Cardiac septum (tissue), 1 donor: Measurements from ENCODE around the gene SLC9A4. TPM values are rescaled to one million over a fixed set of nuclear protein-coding genes. Genes with fewer than 3 reads are reported as not detected.

ENCODE experiments used
- DNase-seq: peaks from one replicate; pipeline ENCODE4 v3.0.0-alpha.2; 2020; ENCODE audit warnings: low spot score
- intact Hi-C: fragments of 100-400 bp; cut with DNase I; formaldehyde crosslinking; loops from one replicate; pipeline ENCODE4 v1.14.0; 2022
- total RNA-seq: library from RNA; stranded (reverse); fragmentation: NEBNext Ultra II Directional; extraction: Animal tissue kit (Norgen Biotek cat#: 25700); gene quantifications from one replicate; pipeline ENCODE4 v1.2.1, GENCODE V29; 2021
- donor health status: DM: no; HTN: no; CAD: no.

The SLC9A4 gene
- total RNA-seq, 1 donor from 2014 or later, result not detected

DNA sequence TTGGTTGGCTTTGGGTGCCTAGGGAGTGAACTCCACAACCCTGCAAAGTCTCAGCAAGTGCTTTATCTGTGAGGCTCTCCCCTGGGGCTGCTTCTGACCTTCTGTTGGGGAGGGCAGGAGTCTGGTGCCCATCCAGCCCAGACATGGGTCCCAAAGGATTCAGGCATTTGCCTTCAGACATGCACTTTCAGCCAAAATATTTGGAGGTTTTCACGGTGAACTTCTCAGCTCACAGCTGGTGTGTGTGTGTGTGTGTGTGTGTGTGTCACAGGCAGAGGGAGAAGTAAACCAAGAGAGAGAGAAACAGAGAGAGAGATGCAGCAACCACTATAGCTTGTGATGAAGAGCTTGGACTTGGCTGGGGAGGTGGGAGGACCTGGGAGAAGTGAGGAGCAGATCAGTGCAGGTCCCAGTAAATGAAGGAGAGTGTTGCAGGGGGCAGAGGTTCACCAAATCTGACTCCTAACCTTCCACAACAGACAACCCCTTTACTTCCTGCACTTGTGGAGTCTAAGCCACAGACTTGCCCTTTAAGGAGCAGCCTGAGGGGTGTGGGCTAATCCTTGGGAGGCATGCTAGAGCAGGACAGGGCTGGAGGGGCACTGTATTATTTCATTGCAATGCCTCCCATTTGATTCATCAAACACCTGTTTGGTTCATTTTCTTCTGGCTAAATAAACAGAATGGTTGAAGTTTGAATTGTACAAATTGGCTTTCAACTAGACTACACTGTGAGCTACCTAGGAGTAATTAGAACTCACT is 14.1 kb downstream of the SLC9A4 start:
- intact Hi-C loops, result no loop called here
- DNase-seq, result no peak

GRCh38 chr2:102487761-102488462 is 14.9 kb downstream of the SLC9A4 start:
- intact Hi-C loops, result no loop called here
- no peak for DNase-seq

DNA sequence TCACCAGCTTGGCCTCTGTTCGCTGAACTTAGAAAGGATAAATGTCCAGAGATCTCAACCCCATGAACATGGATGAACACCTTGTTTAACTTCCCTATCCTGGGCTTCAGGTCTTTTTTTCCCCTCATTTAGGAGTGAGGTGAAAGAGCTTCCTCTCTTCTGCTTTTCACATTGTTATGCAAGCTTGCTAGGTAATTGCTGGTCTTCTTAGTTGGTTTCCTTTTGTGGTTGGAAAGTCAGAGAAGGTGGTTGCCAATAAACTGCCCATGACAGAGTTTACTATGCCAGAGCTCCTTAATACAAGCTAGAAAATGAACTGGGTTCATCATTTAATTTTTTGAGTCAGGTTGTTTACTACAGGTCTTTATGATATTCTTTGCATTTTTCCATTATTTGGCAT is 16.6 kb downstream of the SLC9A4 start:
- no peak for DNase-seq
- intact Hi-C loops, result no loop called here

GRCh38 chr2:102492006-102492405 is 19.0 kb downstream of the SLC9A4 start:
- intact Hi-C loops, result no loop called here
- DNase-seq, result no peak

DNA sequence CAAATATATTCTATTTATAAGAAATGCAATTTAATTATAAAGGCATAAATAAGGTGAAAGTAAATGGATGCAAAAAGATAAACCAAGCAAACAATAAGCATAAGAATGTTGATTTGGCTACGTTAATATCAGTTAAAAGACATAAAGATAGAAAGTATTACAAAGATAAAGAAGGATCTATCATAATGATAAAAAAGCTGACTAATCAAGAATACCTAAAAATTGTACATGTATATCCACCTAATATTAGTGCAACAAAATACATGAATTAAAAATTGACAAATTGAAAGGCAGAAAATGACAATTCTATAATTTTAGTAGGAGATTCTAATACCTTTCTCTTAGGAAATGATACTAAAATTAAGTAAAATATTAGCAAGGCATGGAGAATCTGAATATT is 21.5 kb downstream of the SLC9A4 start:
- intact Hi-C loops, result no loop called here
- no peak for DNase-seq

DNA sequence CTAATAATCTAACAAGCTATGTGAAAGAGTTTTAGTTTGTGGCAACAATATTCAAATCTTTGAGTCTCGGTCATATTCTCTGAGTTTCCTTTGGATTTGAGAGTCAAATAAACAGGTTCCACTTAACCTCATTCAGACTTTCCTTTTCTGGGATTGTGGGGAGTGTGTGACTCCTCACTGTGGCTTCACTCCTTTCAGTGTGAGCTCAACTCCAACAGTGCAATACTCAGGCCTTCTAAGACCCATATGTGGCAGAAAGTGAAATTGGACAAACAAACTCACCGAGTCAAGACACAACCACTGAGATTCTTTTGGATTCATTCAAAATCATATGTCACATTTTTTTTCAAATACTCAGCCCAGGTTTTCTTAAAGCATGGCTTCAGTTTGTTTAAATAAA is 25.4 kb downstream of the SLC9A4 start:
- no peak for DNase-seq
- intact Hi-C loops, result no loop called here

DNA sequence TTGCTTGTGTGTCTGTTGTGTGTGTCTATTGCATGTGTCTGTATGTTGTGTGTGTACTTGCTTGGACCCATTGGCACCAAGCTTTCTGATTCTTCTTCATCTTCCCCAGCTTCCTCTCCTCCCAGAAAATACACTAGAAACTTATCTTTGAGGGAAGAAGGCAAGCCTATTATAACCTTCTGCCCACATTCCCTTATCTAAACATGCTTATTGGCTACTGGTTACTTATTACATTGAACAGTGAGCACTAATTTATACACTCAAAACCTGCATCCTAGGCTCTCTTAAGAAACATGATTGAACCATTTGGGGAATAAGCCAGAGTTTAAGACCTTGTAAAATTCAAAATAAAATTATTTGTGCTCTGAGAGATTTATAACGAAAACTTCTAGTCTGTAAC is 26.5 kb downstream of the SLC9A4 start:
- intact Hi-C loops, result no loop called here
- DNase-seq, result no peak

- intact Hi-C loops, result no loop called here
Measured at GRCh38 chr2:102502576-102502975, 29.6 kb downstream of the SLC9A4 start.

DNA sequence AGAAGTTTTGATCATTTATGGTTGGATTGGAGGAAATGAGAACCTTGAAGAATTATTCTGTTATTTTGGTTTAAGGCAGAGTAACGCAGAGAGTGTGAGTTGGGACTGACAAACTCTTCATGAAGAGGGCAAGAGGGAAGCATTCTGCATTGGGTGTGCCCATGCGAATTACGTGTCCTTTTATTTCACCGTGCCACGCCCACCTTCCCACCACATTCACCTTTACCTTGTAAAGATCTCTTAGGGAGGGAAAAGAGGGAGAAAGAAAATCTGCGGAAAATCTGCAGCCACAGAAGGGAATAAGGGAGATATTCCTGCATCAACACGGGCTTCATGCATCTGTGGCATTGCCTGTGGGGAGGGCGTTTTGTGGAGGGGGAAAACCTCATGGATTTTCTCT is 31.8 kb downstream of the SLC9A4 start:
- intact Hi-C loops, result no loop called here
- DNase-seq, result no peak

More at GRCh38 chr2:102502576-102502975, 29.6 kb downstream of the SLC9A4 start:
- no peak for DNase-seq

DNA sequence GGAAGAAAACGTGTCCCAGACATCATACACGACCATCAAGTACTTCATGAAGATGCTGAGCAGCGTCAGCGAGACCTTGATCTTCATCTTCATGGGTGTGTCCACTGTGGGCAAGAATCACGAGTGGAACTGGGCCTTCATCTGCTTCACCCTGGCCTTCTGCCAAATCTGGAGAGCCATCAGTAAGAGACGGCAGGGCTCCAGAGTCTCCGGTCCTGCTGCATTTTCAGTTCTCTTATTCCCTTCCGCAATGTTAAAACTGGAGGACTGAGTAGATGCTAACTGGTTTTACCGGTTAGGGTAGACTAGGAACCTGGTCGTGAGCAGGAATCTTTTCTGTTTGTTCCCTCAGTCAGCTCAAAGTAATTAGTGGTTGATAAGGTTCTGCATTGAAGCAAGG is 32.3 kb downstream of the SLC9A4 start:
- no peak for DNase-seq
- intact Hi-C loops, result no loop called here

DNA sequence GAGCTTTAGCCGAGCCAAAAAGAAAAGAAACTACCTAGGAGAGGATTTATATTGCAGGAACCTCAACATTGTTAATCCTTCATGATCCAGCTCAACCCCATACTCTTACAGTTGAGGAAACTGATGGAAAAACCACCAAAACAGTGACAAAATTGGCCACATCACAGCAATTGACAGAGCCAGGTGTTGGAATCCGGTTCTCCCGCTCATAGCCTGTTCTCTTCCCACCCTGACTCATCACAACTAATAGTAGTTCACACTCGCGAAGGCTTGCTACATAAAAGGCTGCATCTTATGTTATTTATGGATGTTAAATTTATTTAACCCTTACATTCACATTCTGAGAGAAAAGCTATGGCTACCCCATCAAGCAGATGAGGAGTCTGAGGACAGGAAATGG is 33.7 kb downstream of the SLC9A4 start:
- intact Hi-C loops, result no loop called here
- no peak for DNase-seq

DNA sequence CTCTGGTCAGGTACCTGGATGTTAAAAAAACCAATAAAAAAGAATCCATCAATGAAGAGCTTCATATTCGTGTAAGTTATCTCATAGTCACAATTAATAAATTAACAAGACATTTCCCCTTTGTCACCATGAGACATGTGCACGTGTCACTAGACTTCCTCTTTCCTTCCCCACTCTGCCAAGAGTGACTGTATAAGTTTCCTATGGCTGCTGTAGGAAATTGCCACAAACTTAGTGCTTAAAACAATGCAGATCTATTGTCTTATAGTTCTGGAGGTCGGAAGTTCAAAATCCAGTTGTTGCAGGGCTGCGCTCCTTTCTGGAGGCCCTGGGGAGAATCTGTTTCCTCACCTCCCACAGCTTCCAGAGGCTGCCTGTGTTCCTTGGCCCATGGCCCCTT is 35.8 kb downstream of the SLC9A4 start:
- intact Hi-C loops, result no loop called here
- no peak for DNase-seq

GRCh38 chr2:102509749-102510148 is 36.7 kb downstream of the SLC9A4 start:
- DNase-seq, result no peak
- intact Hi-C loops, result loop anchor here (10.0 kb wide), 1 partner anchor 85 kb away; no protein-coding TSS in a partner anchor

DNA sequence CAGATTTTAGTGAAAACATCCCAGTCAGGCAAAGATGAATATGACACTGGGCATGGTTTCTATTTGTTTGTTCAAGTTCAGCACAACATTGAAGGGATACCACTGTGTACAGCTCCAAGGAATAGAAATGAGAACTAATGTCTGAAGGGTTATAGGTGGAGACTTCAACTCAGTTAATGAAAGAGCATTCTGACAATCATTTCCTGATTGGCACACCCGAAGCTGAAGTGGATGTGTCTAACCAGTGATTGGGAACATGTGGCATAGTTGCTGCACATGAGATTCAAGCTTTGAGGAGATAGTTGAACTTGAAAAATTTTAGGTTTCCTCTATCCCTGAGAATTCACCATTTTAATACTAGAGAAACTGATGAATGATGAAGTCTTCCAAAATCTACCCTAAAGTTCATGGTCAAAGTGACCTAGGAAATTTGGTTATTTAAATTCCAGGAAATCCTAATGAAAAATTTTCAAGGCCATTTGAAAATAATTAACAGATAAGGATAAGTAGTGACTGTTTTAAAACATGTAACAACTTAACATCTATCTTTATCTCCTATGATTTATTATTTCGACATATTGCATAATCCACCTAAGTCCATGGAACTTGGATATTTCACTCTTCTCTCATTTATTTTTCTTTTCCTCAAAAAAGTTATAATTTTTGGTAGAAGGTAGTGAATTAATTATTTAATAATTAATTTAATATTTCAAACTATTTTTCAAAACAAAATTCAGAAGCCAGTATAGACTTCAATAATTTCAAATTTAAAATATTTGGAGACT is 38.0 kb downstream of the SLC9A4 start:
- intact Hi-C loops, result loop anchor here (10.0 kb wide), 1 partner anchor 84 kb away; no protein-coding TSS in a partner anchor
- no peak for DNase-seq

GRCh38 chr2:102512161-102512560 is 39.1 kb downstream of the SLC9A4 start:
- intact Hi-C loops, result loop anchor here (10.0 kb wide), 1 partner anchor 83 kb away; no protein-coding TSS in a partner anchor
- no peak for DNase-seq

DNA sequence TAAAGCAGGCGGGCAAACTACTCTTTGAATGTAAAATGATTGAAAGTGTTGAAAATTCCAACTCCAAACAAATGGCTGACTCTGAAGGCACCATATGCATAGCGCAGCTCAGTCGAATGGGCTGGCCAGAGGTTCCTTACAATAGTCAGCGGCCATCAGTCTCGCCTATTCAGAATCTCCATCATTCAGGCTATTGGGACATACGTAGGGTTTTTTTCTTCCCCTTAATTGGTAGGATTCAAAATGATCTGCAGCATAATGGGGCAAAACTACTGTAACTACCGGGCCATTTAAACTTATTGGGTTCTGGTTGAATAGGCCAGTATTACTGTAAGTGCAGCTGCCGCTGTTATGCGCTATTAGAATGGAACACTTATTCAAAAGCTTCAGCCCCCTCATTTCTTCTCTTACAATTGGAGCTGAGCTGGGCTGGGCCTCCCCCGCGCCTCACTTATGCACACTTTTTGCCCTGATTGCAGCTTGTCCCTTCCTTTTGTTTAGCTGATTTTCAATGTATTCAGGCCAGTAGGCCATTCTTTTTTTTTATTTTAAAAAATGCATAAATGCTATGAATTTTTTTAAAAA is 40.4 kb downstream of the SLC9A4 start:
- DNase-seq, result no peak
- intact Hi-C loops, result loop anchor here (10.0 kb wide), 1 partner anchor 81 kb away; no protein-coding TSS in a partner anchor

- DNase-seq, result no peak
- intact Hi-C loops, result loop anchor here (10.0 kb wide), 1 partner anchor 81 kb away; no protein-coding TSS in a partner anchor
Measured at GRCh38 chr2:102514061-102514785, 41.2 kb downstream of the SLC9A4 start.

DNA sequence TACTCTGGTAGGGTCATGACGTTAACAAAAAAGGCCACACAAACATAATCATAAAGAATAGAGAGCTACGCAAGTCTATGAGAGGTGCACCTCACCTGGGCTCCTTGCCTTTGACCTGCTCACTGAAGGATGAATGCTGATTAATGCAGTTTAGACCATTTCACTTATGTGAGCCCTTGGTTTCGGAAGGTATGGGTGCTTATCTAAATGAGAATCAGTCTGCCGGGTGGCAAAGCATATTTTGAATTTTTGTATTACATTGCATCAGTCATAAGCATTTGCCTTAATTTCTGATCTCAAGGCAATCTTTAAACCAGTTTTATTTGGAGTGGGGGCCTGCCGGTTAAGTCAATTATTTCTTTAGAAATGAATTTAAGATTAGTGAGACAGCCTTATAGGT is 42.8 kb downstream of the SLC9A4 start:
- no peak for DNase-seq
- intact Hi-C loops, result loop anchor here (10.0 kb wide), 1 partner anchor 79 kb away; no protein-coding TSS in a partner anchor

DNA sequence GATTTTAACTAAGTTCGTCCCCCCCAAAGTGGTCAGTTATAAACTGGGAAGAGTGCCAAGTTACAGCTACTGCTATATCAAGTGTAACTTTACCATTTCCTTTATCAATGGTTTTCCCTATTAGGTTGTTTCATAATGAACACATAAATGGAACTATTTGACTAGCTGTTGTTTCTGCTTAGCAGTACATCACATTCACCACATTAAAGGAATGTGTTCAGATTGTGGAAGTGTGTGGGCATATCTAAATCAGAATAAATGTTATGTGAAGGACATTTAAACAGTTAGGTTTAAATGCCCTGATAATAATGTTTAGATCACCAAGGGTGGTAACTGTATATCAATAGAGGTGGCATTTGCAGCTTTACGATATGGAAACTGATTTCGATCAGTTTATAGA is 45.1 kb downstream of the SLC9A4 start:
- intact Hi-C loops, result loop anchor here (10.0 kb wide), 1 partner anchor 77 kb away; no protein-coding TSS in a partner anchor
- DNase-seq, result no peak
